Natural killer cell (primary cell): ENCODE measurements around the gene BACH2. TPM values are rescaled to one million over a fixed set of nuclear protein-coding genes. Genes with fewer than 3 reads are reported as not detected.

Experiments used
- ATAC-seq, 3 donors: fragments of 150-1000 bp in 2 of 3; fragments of 200-7000 bp in 1 of 3; cut with Tn5 transposase; 1 replicate in 1 of 3; 2 replicates in 2 of 3; pipeline ENCODE4 v1.10.0; 2021; ENCODE audit warnings: mild to moderate bottlenecking in 2 of 3, moderate library complexity in 2 of 3
- DNase-seq, 2 donors: peaks; one replicate each; pipeline versions ENCODE4 v3.0.0 to v3.0.0-alpha.2; 2013 to 2021; ENCODE audit warnings: mixed read lengths in 1 of 2
- H3K27ac ChIP-seq: one replicate; pipeline ENCODE4 v1.5.1; 2013; ENCODE audit warnings: mild to moderate bottlenecking, low read length
- H3K27me3 ChIP-seq: one replicate; pipeline ENCODE4 v1.6.1; 2013; ENCODE audit warnings: low read length; ENCODE audit not compliant: control insufficient read depth, insufficient read depth
- H3K36me3 ChIP-seq: one replicate; pipeline ENCODE4 v1.6.1; 2013; ENCODE audit warnings: low read length; ENCODE audit not compliant: control insufficient read depth, insufficient read depth
- H3K4me1 ChIP-seq: one replicate; pipeline ENCODE4 v1.6.1; 2013; ENCODE audit warnings: low read length; ENCODE audit not compliant: control insufficient read depth, insufficient read depth
- H3K4me3 ChIP-seq: one replicate; pipeline ENCODE4 v1.5.1; 2013; ENCODE audit warnings: low read length
- H3K9me3 ChIP-seq: one replicate; pipeline ENCODE4 v1.6.1; 2013; ENCODE audit warnings: low read length; ENCODE audit not compliant: control insufficient read depth, insufficient read depth
- H3K27ac Mint-ChIP-seq, 2 donors: one replicate each; pipeline ENCODE4 v1.8.0; 2022; ENCODE audit warnings: mild to moderate bottlenecking in 2 of 2, mixed read lengths in 2 of 2, moderate library complexity in 1 of 2
- H3K27me3 Mint-ChIP-seq, 2 donors: one replicate each; pipeline ENCODE4 v1.8.0; 2022; ENCODE audit warnings: low read depth in 2 of 2, mixed read lengths in 2 of 2
- H3K36me3 Mint-ChIP-seq: one replicate; pipeline ENCODE4 v1.8.0; 2022; ENCODE audit warnings: mixed read lengths
- H3K4me1 Mint-ChIP-seq, 2 donors: one replicate each; pipeline ENCODE4 v1.8.0; 2022; ENCODE audit warnings: mixed read lengths in 2 of 2
- H3K4me3 Mint-ChIP-seq: one replicate; pipeline ENCODE4 v1.8.0; 2022; ENCODE audit warnings: mild to moderate bottlenecking, moderate library complexity, mixed read lengths
- H3K9me3 Mint-ChIP-seq, 2 donors: one replicate each; pipeline ENCODE4 v1.8.0; 2022; ENCODE audit warnings: mixed read lengths in 2 of 2
- CTCF ChIP-seq: fragments of 200-600 bp; IDR thresholded peaks from one replicate; pipeline ENCODE4 v1.8.0; 2022; ENCODE audit warnings: antibody characterized with exemption
- WGBS: methylation state at CpG from one replicate; pipeline ENCODE4 v1.1.7; 2013; ENCODE audit warnings: missing lambda C conversion rate; ENCODE audit not compliant: insufficient coverage; 5-methylcytosine and 5-hydroxymethylcytosine counted together
- intact Hi-C: fragments of 100-400 bp; cut with micrococcal nuclease; formaldehyde crosslinking; loops from one replicate; pipeline ENCODE4 v1.14.2; 2022
- total RNA-seq, 4 donors: library from RNA; stranded (reverse); fragments of 120-200 nt in 1 of 4; gene quantifications; one replicate each; pipeline versions ENCODE4 v1.2.3 to v1.2.4, GENCODE V29; 2013 to 2022

BACH2 gene
- total RNA-seq, 3 donors from 2014 or later (not counting 1 experiment from before 2014, with no cell fraction given) = 32.1 to 37.8 (median 32.7) TPM

- H3K27me3 ChIP-seq = no peaks in the 10 kb centered on the region
- no peak overlapping the region for H3K4me3 Mint-ChIP-seq
- H3K4me3 ChIP-seq = no peak overlapping the region
- WGBS = no CpG with 5 or more reads among the region's 1 CpG
- no peaks in the 10 kb centered on the region for H3K36me3 Mint-ChIP-seq
- intact Hi-C loops = loop anchor here (1.0 to 10.0 kb wide), 5 partner anchors 67 to 239 kb away; no protein-coding TSS in a partner anchor
- no peaks in the 10 kb centered on the region for H3K27me3 Mint-ChIP-seq
- no peaks in the 10 kb centered on the region for H3K9me3 ChIP-seq
- TF ChIP-seq CTCF = peak; percentile 76
- H3K27ac ChIP-seq = no peak overlapping the region
- no peak overlapping the region for H3K27ac Mint-ChIP-seq
- H3K4me1 Mint-ChIP-seq = peaks cover 27 to 39% of the 10 kb centered on the region in 2 donors
- peak in 1 of 2 donors; percentile 70 for DNase-seq
- no peaks in the 10 kb centered on the region for H3K9me3 Mint-ChIP-seq
- H3K4me1 ChIP-seq = peaks cover 30% of the 10 kb centered on the region
- no peaks in the 10 kb centered on the region for H3K36me3 ChIP-seq
- ATAC-seq = no peak
Measured at GRCh38 chr6:90179190-90180169, 117.2 kb downstream of the BACH2 start.

GRCh38 chr6:90178384-90178855, 118.2 kb downstream of the BACH2 start:
- H3K4me3 Mint-ChIP-seq = peak overlapping the region; percentile 76
- H3K27ac Mint-ChIP-seq = peak overlapping the region; percentile 85 to 92
- H3K27ac ChIP-seq = peak overlapping the region; percentile 70
- H3K9me3 ChIP-seq = no peaks in the 10 kb centered on the region
- intact Hi-C loops = loop anchor here (5.0 kb wide), 3 partner anchors 66 to 96 kb away; no protein-coding TSS in a partner anchor
- H3K27me3 Mint-ChIP-seq = no peaks in the 10 kb centered on the region
- TF ChIP-seq CTCF = no peak
- no peaks in the 10 kb centered on the region for H3K9me3 Mint-ChIP-seq
- 55% methylated on average over 4 of the region's 4 CpGs for WGBS
- H3K36me3 ChIP-seq = no peaks in the 10 kb centered on the region
- no peak for DNase-seq
- peaks cover 30% of the 10 kb centered on the region for H3K4me1 ChIP-seq
- peak in 1 of 3 donors; percentile 23 for ATAC-seq
- no peaks in the 10 kb centered on the region for H3K27me3 ChIP-seq
- no peaks in the 10 kb centered on the region for H3K36me3 Mint-ChIP-seq
- H3K4me1 Mint-ChIP-seq = peaks cover 27 to 39% of the 10 kb centered on the region in 2 donors
- no peak overlapping the region for H3K4me3 ChIP-seq

- Histone ChIP-seq H3K27ac (peak overlapping the region; percentile 70), H3K4me3 (no peak overlapping the region), H3K36me3 (no peaks in the 10 kb centered on the region), H3K9me3 (no peaks in the 10 kb centered on the region), H3K4me1 (peaks cover 30% of the 10 kb centered on the region), H3K27me3 (no peaks in the 10 kb centered on the region)
- Mint-ChIP-seq H3K9me3 (no peaks in the 10 kb centered on the region), H3K4me1 (peaks cover 27 to 39% of the 10 kb centered on the region in 2 donors), H3K36me3 (no peaks in the 10 kb centered on the region), H3K27ac (peak overlapping the region; percentile 85 to 92), H3K27me3 (no peaks in the 10 kb centered on the region), H3K4me3 (peak overlapping the region; percentile 76)
- 29% methylated on average over 7 of the region's 11 CpGs for WGBS
- ATAC-seq (peak in 2 of 3 donors; percentile 56 to 67), DNase-seq (no peak)
- no peak for TF ChIP-seq CTCF
- intact Hi-C loops = loop anchor here (5.0 kb wide), 3 partner anchors 65 to 95 kb away; no protein-coding TSS in a partner anchor
Measured at GRCh38 chr6:90177544-90178383, 118.9 kb downstream of the BACH2 start.
